ENCODE results near the gene TSPYL2. TPM values are rescaled to one million over a fixed set of nuclear protein-coding genes. Genes with fewer than 3 reads are reported as not detected.

Gene TSPYL2
- total and polyA plus RNA-seq, 10 donors: 28.6 to 65.8 (median 51.8) TPM

GRCh38 chrX:53075011-53075410 lies 7.2 kb upstream of the TSPYL2 start:
- Histone ChIP-seq H3K36me3 (no peaks in the 10 kb centered on the region), H3K4me1 (peaks cover 0 to 11% (median 4%) of the 10 kb centered on the region in 6 donors), H3K9me3 (no peaks in the 10 kb centered on the region), H3K27me3 (replicated peaks in 1 of 7) (no peaks in the 10 kb centered on the region), H3K27ac (no peak overlapping the region), H3K4me3 (no peak overlapping the region)
- TF ChIP-seq CTCF (IDR thresholded peaks at IDR 0.05 in 8 of 11, conservative IDR thresholded peaks at IDR 0.05 in 3 of 11): no peak
- peak; percentile 49 for DNase-seq
- WGBS, 5 donors: 80 to 87% (median 83%) methylated on average over 7 of the region's 7 CpGs
- intact Hi-C loops (cut with DNase I; ENCODE audit: low total_unique reads): no loop called here

DNA sequence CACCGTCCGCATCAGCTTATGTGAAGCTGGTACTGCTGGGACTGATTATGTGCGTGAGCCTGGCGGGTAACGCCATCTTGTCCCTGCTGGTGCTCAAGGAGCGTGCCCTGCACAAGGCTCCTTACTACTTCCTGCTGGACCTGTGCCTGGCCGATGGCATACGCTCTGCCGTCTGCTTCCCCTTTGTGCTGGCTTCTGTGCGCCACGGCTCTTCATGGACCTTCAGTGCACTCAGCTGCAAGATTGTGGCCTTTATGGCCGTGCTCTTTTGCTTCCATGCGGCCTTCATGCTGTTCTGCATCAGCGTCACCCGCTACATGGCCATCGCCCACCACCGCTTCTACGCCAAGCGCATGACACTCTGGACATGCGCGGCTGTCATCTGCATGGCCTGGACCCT lies 5.5 kb upstream of the TSPYL2 start:
- DNase-seq: peak; percentile 69
- 92 to 97% (median 94%) methylated on average over 3 to 21 of the region's 21 CpGs for WGBS, 5 donors
- Histone ChIP-seq H3K27ac (no peak overlapping the region), H3K27me3 (replicated peaks in 1 of 7) (no peaks in the 10 kb centered on the region), H3K4me1 (peaks cover 0 to 11% (median 4%) of the 10 kb centered on the region in 6 donors), H3K9me3 (no peaks in the 10 kb centered on the region), H3K4me3 (no peak overlapping the region), H3K36me3 (no peaks in the 10 kb centered on the region)
- TF ChIP-seq POLR2A (IDR thresholded peaks at IDR 0.05) (no peak), POLR2AphosphoS5 (IDR thresholded peaks at IDR 0.05) (no peak), CTCF (IDR thresholded peaks at IDR 0.05 in 8 of 11, conservative IDR thresholded peaks at IDR 0.05 in 3 of 11) (no peak)
- intact Hi-C loops (cut with DNase I; ENCODE audit: low total_unique reads): no loop called here

GRCh38 chrX:53077207-53078197 lies 4.7 kb upstream of the TSPYL2 start:
- WGBS, 5 donors: 89 to 98% (median 92%) methylated on average over 10 to 27 of the region's 27 CpGs
- no peak for TF ChIP-seq CTCF (IDR thresholded peaks at IDR 0.05 in 8 of 11, conservative IDR thresholded peaks at IDR 0.05 in 3 of 11)
- peaks cover 0 to 4% (median 3%) of the 10 kb centered on the region in 6 donors for H3K4me1 ChIP-seq
- DNase-seq: peak; percentile 69
- no peak overlapping the region for H3K4me3 ChIP-seq
- intact Hi-C loops (cut with DNase I; ENCODE audit: low total_unique reads): no loop called here
- H3K27ac ChIP-seq: no peak overlapping the region
- no peaks in the 10 kb centered on the region for H3K9me3 ChIP-seq
- no peaks in the 10 kb centered on the region for H3K36me3 ChIP-seq
- no peaks in the 10 kb centered on the region for H3K27me3 ChIP-seq (replicated peaks in 1 of 7)

- no peaks in the 10 kb centered on the region for H3K9me3 ChIP-seq
- WGBS, 5 donors: 90 to 100% (median 92%) methylated on average over 1 of the region's 1 CpG; no CpG with 5 or more reads in 1 of the 5 donors
- H3K4me1 ChIP-seq: peaks cover 0 to 13% (median 9%) of the 10 kb centered on the region in 6 donors
- peak overlapping the region in 1 of 8 donors; percentile 11 for H3K27ac ChIP-seq
- no peak for DNase-seq
- H3K4me3 ChIP-seq: no peak overlapping the region
- intact Hi-C loops (cut with DNase I; ENCODE audit: low total_unique reads): no loop called here
- H3K36me3 ChIP-seq: no peaks in the 10 kb centered on the region
- TF ChIP-seq CTCF (IDR thresholded peaks at IDR 0.05 in 8 of 11, conservative IDR thresholded peaks at IDR 0.05 in 3 of 11) (no peak), POLR2AphosphoS5 (IDR thresholded peaks at IDR 0.05) (no peak), POLR2A (IDR thresholded peaks at IDR 0.05) (no peak)
- H3K27me3 ChIP-seq (replicated peaks in 1 of 7): no peaks in the 10 kb centered on the region
Observed at GRCh38 chrX:53078943-53079342, 3.2 kb upstream of the TSPYL2 start.

Data from spleen (tissue), 11 donors.